ENCODE results near the gene NTHL1.
A peak's percentile ranks its signal among the peaks of the same experiment; 100 is the strongest.

NTHL1 gene

GRCh38 chr16:1991135-1991551 lies 56.5 kb downstream of the NTHL1 start:
- DNase-seq = peak; percentile 57

GRCh38 chr16:1990351-1991134 lies 57.1 kb downstream of the NTHL1 start:
- DNase-seq = peak; percentile 46

DNA sequence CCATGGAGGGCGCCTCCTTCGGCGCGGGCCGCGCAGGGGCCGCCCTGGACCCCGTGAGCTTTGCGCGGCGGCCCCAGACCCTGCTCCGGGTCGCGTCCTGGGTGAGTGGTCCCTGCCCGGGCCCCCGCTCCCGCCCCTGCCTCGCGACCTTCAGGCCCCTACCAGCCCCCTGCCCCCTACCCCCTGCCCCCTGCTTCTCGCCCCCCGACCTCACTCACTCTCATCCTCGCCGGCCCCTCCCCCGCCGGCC lies 57.6 kb downstream of the NTHL1 start:
- DNase-seq = no peak
